ENCODE measurements around the gene POLN.

- TF ChIP-seq SIN3A (IDR thresholded peaks at IDR 0.05; ENCODE audit: borderline replicate concordance, insufficient read depth, low read length) (no peak), TAF1 (IDR thresholded peaks at IDR 0.05; ENCODE audit: borderline replicate concordance, insufficient read depth, low read length) (no peak), REST (IDR thresholded peaks at IDR 0.05; ENCODE audit: insufficient read depth in 1 of 2, low read depth in 2 of 2, low read length in 2 of 2) (no peak)
Observed at GRCh38 chr4:2083116-2083825, 158.7 kb downstream of the POLN start.
